ENCODE measurements around the gene ISM2. TPM values are rescaled to one million over a fixed set of nuclear protein-coding genes. Genes with fewer than 3 reads are reported as not detected.

ISM2 gene
- total RNA-seq, 2 donors from 2014 or later = 1.2 TPM; not detected in 1

- TF ChIP-seq, protein P1, sequence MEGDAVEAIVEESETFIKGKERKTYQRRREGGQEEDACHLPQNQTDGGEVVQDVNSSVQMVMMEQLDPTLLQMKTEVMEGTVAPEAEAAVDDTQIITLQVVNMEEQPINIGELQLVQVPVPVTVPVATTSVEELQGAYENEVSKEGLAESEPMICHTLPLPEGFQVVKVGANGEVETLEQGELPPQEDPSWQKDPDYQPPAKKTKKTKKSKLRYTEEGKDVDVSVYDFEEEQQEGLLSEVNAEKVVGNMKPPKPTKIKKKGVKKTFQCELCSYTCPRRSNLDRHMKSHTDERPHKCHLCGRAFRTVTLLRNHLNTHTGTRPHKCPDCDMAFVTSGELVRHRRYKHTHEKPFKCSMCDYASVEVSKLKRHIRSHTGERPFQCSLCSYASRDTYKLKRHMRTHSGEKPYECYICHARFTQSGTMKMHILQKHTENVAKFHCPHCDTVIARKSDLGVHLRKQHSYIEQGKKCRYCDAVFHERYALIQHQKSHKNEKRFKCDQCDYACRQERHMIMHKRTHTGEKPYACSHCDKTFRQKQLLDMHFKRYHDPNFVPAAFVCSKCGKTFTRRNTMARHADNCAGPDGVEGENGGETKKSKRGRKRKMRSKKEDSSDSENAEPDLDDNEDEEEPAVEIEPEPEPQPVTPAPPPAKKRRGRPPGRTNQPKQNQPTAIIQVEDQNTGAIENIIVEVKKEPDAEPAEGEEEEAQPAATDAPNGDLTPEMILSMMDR (IDR thresholded peaks at IDR 0.05) = no peak
- Histone ChIP-seq H3K9ac (ENCODE audit: low read depth in 2 of 2, low read length in 2 of 2) (no peak overlapping the region), H3K4me3 (no peak overlapping the region), H3K9me3 (no peaks in the 10 kb centered on the region), H3K27ac (peak overlapping the region; percentile 3), H3K4me1 (no peaks in the 10 kb centered on the region), H3K27me3 (no peaks in the 10 kb centered on the region), H3K36me3 (peaks cover 4% of the 10 kb centered on the region)
- intact Hi-C loops (cut with DNase I) = no loop called here
- DNase-seq = no peak
Measured at GRCh38 chr14:77469539-77469938, 29.1 kb downstream of the ISM2 start.

DNA sequence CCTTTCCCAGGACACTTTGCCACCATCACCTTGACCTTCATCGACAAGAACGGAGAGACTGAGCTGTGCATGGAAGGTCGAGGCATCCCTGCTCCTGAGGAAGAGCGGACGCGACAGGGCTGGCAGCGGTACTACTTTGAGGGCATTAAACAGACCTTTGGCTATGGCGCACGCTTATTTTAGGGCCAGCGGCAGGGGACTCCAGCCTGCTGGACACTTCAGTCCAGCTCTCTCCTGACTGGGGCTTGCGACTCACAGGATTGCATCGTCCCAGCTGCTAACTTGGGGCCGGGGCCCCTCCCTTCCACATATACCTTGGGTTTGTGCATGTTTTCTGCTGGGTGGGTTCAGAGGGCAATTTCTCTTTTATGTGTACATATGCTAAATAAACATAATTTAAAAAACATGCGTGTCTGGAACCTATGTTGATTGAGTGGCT, 29.5 kb downstream of the ISM2 start:
- Histone ChIP-seq H3K27me3 (no peaks in the 10 kb centered on the region), H3K27ac (no peak overlapping the region), H3K4me3 (no peak overlapping the region), H3K9ac (ENCODE audit: low read depth in 2 of 2, low read length in 2 of 2) (no peak overlapping the region), H3K9me3 (no peaks in the 10 kb centered on the region), H3K36me3 (peaks cover 4% of the 10 kb centered on the region), H3K4me1 (no peaks in the 10 kb centered on the region)
- intact Hi-C loops (cut with DNase I) = no loop called here
- no peak for DNase-seq
- TF ChIP-seq, protein P1 (IDR thresholded peaks at IDR 0.05) = no peak

DNA sequence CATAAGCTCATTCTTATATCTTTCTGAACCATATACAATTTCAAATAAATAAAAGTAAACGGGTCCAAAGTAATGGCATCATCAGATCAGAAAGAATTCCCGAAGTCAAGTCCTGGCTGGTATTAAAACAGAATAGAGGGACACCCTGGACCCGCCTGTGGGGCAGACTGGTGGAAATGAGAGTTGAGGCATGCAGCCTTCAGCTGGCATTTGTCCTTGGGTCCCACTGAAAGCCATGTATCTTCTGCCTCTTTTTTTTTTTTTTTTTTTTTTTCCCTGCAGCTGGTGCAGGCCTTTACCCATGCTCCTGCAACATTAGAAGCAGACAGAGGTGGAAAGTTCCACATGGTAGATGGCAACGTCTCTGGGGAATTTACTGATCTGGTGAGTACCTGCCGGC, 30.8 kb downstream of the ISM2 start:
- H3K9ac ChIP-seq (ENCODE audit: low read depth in 2 of 2, low read length in 2 of 2) = no peak overlapping the region
- no peaks in the 10 kb centered on the region for H3K27me3 ChIP-seq
- no peak for DNase-seq
- no peaks in the 10 kb centered on the region for H3K9me3 ChIP-seq
- no peak overlapping the region for H3K27ac ChIP-seq
- intact Hi-C loops (cut with DNase I) = no loop called here
- H3K4me1 ChIP-seq = no peaks in the 10 kb centered on the region
- H3K36me3 ChIP-seq = peaks cover 4% of the 10 kb centered on the region
- TF ChIP-seq, protein P1 (IDR thresholded peaks at IDR 0.05) = no peak
- no peak overlapping the region for H3K4me3 ChIP-seq

DNA sequence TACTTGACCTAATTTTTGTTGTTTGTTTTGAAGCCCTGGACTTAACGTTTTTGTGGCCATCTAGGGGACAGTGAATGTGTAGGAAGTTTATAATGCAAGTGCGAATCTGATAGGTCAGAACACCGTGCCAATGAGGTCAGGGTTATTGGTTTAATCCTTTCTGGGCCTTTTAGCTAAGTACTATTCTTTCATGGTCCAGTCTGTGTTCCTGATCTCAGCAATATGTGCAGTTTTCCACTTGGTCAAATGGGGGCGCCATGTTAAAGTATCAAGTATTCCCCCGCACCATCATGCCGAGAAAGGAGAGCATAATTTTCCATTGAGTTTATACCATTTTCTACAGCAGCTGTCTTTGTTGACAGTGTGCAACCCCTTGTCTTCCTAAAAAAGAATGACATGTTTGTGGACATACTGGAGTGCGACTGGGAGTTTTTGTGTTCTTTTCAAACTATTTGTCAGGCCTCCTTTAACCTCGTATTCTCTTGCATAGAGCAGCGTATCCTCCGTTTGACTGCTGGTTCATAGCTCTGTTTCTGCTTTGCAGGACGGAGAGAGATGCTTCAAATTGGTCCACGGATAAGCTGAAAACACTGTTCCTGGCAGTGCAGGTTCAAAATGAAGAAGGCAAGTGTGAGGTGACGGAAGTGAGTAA, 39.4 kb downstream of the ISM2 start:
- TF ChIP-seq, protein P1 (IDR thresholded peaks at IDR 0.05) = peak; percentile 50
- peaks cover 7% of the 10 kb centered on the region for H3K36me3 ChIP-seq
- peak overlapping the region; percentile 98 for H3K27ac ChIP-seq
- no peaks in the 10 kb centered on the region for H3K27me3 ChIP-seq
- H3K9ac ChIP-seq (ENCODE audit: low read depth in 2 of 2, low read length in 2 of 2) = peak overlapping the region; percentile 24 to 97
- no peaks in the 10 kb centered on the region for H3K9me3 ChIP-seq
- DNase-seq = peak; percentile 85
- peak overlapping the region; percentile 92 for H3K4me3 ChIP-seq
- H3K4me1 ChIP-seq = peaks cover 6% of the 10 kb centered on the region
- intact Hi-C loops (cut with DNase I) = loop anchor here (2.0 to 10.0 kb wide), 2 partner anchors 94 to 246 kb away; partner anchors contain the start of genes ALKBH1 and SLIRP

DNA sequence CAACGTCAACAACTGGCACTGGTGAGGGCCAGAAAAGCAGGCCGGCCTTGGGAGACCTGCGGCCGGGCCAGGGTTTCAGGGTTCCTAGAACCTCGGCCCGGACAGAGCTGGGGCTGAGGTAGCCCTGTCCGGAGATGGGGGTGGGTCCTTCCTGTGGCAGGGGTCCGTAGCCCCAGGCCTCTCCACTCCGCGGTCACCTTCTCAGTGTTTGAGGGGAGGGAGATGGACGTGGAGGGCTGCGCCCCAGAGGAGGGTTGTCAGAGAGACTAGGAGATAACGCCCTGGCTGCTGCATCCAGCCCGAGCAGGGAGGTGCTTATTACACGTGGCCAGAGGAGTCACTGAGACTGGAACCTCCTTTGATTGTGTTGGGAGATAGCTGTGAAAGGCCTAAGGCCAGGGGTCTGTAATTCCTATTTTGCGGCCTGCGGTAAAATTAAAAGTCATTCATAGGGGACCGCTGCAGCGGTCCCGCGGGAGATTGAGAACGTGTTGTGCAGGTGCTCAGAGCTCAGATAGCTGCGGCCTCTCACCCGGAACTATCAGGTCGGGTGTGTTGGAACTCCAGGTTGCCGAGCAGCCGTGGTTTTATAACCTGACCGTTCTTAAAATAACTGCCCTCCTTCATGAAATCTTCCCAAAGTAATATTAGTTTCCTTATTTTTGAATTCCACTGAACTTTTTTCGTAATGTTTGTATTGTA, 40.2 kb downstream of the ISM2 start:
- H3K9me3 ChIP-seq = no peaks in the 10 kb centered on the region
- peaks cover 7% of the 10 kb centered on the region for H3K36me3 ChIP-seq
- no peaks in the 10 kb centered on the region for H3K27me3 ChIP-seq
- H3K4me3 ChIP-seq = peak overlapping the region; percentile 92
- TF ChIP-seq, protein P1 (IDR thresholded peaks at IDR 0.05) = no peak
- intact Hi-C loops (cut with DNase I) = loop anchor here (2.0 to 10.0 kb wide), 2 partner anchors 94 to 246 kb away; partner anchors contain the start of genes ALKBH1 and SLIRP
- peak; percentile 54 for DNase-seq
- H3K9ac ChIP-seq (ENCODE audit: low read depth in 2 of 2, low read length in 2 of 2) = peak overlapping the region; percentile 82 to 97
- peaks cover 6% of the 10 kb centered on the region for H3K4me1 ChIP-seq
- H3K27ac ChIP-seq = peak overlapping the region; percentile 98

Data from colonic mucosa (tissue), 4 donors.